HG02973 (cell line): ENCODE data around the gene ATP8B4.
A peak's percentile ranks its signal among the peaks of the same experiment; 100 is the strongest.

Experiments
- ATAC-seq: cut with Tn5 transposase; IDR thresholded peaks from one replicate; pipeline ENCODE4 v1.9.1; 2021; ENCODE audit warnings: moderate library complexity; ENCODE audit not compliant: unreplicated experiment

The ATP8B4 gene

DNA sequence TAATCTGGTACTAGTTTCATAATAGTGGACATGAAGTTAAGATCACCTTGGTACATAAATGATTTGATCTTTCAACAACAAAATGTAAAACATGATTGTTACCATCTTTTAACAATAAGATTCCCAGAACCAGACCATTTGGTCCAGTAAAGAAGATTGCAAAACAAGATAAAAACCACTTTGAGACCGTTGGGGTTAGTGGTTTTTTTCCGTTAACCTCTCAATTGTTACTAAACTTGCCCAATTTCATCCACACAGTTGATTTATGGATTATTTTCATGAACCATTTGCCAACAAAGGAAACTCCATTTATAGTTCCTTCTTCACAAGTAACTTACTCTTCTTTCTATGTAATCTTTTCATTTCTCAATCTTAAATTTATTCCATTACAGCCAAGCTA lies 53.8 kb downstream of the ATP8B4 start:
- no peak for ATAC-seq

DNA sequence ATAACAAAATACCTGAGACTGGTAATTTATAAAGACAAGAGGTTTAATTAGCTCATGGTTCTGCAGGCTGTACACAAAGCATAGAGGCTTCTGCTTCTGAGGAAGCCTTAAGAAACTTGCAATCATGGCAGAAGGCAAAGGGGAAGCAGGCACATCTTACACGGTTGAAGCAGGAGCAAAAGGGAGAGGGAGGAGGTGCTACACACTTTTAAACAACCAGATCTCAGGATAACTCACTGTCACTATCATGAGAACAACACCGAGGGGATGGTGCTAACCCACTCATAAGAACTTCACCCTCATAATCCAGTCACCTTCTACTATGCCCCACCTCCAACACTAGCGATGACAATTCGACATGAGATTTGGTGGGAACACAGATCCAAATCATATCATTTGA lies 54.4 kb downstream of the ATP8B4 start:
- ATAC-seq, result no peak

DNA sequence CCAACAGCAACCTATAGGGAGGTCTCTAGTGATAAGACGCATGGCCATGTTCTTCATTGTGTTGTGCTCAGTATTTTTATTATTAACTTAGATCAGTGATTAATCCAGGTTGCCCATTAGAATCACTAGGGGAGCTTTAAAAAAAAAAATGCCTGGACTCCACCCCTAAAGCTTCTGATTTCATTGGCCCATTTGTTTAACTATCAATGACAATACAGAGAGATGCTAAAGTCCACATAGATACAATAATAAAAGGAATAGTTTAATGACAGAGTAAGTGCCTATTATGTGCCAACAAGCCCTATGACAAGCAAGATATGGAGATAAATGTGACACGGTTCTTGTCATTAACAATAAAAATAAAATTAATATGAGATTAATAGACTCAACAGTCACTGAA lies 55.8 kb downstream of the ATP8B4 start:
- no peak for ATAC-seq

DNA sequence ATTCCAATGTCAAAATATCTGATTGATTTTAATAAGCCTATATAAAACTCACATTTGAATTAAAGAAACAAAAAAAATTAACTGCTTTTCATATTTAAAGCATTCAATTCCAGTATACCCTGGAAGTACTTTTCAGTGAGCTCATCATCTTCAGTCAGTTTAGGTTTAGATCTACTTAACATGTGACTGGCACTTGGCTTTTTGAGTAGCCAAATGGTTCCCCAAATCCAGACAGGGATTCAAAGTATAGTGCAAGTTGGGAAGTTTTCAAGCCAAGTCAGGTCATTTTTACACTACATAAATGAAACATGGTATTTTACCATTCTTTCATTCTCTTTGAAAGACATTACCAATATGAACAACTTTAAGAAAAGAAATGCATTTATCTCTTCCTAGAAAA lies 57.5 kb downstream of the ATP8B4 start:
- ATAC-seq, result no peak

DNA sequence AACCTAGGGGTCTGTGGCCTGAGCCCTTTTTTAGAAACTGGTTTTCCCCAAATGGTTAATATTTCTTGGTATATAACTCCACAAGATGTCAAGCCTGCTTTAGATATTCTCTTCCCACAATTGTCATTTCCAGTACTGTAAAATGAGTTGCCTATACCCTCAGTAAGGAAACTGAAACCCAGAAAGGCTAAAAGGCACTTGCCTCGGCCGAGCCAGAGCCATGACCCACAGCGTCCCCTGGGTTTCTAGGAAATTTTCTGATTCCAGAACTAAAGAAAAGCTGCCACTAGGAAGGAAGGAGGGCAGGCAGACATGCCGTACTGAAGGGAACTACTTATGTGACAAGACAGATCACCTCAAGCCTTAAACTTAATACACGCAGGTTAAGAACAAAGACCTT lies 59.1 kb downstream of the ATP8B4 start:
- ATAC-seq, result no peak

DNA sequence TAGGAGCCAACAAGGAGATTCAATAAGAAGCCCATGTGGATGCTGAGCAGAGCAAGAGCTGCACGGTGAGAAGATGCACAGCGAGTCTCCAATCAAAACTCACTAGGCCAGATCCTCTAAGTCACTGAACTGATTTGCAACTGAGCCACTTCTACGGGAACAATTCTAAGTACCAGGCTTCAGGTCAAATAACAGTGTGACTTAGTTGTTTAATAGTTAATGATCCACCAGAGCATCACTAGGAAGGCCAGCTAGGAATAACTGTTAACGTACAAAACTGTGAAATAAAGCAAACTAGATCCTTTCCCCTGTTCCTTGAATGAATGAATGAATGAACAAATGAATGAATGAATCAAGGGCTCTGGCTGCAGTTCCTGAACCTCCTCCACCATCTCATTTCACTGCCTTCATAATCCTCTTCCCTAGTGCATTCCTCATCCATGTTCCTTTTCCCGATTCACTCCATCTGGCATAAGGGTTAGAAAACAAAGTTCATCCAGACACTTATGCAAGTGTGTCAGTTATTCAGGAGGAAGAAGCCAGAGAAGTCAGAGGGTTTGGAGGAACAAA lies 59.7 kb downstream of the ATP8B4 start:
- ATAC-seq, result no peak

DNA sequence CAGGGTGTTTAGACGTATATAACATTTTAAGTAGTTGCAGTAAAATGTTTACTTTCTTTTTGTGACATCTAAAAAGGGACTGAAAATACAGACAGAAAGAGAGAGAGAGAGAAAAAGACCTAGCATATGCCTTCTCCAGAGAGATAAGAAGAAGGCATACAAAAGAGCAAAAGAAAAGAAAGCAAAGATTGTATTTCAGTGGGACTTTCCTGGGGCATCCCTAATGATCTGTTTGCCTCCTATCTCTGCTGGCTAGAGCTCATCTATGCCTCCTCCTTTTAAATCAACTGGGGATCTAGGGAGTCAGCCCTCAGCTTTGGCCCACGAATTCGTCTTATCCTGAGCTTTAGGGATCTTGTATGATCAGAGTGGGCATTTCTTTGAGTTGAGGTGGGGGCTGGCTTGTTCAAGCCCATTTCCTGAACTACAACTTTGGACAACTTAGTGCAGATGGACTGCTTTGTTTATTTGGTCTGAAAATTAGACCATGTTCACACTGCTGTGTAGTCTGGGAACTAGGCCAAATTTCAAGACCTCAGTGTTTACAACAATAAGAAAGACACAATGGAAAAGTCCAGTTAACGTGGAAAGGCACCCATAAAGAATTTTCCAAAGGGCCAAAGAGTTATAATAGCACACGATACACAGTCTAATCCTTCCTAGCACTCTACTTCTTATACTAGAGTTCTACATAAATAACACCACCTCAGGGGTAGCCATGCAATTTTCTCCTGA lies 61.0 kb downstream of the ATP8B4 start:
- ATAC-seq, result no peak

DNA sequence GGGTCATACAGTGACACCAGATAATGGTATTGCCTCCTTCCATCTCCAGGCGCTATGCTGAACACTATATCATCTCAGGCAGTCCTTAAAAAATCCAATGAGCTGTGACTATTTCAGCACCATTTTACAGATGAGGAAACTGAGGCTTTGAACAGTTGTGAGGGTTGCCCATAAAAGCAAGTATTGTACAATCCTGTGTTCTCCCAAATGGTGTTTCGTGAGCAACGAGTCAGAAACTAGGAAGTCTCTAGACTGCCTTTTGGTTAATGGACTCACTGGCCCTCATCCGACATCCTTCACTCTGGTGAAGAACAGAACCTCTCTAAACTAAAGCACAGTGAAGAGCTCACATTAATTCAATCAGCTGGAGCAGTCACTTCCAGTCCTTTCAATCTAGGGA lies 61.8 kb downstream of the ATP8B4 start:
- ATAC-seq, result no peak

DNA sequence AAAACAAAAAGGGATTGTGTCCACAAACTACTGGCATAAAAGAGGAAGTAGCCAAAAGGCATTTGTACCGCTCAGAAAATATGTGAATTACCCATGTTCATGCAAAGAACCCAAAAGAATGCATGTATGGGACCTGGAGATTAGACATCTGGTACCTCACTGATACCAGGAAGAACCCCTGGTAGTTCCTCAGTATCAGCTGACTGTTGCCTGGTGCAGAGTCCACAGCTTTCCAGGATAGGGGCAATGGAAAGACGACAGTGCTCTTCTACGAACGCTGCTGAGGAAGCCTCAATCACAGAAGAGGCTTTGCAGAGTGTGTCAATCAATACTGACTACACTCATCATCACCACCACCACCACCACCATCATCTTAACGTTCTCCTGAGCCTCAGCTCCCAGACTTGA lies 63.3 kb downstream of the ATP8B4 start:
- no peak for ATAC-seq

DNA sequence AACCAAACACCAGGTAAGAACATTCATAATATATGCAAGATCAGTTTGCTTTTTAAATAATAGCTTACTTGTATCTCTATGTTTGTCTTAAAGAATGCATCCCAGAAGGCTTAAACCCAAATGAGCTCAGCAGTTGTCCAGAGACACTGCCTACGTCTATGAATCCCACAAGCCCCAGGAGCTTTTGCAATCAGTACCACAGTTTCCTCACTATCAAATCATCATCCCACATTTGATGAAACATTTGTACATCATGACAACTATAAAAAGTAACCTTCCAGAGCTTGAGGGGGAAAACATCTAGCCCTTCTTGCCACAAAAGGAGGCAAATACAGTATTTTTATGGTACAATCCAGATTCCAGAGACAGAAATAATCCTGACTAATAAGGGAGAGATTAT lies 63.7 kb downstream of the ATP8B4 start:
- no peak for ATAC-seq

DNA sequence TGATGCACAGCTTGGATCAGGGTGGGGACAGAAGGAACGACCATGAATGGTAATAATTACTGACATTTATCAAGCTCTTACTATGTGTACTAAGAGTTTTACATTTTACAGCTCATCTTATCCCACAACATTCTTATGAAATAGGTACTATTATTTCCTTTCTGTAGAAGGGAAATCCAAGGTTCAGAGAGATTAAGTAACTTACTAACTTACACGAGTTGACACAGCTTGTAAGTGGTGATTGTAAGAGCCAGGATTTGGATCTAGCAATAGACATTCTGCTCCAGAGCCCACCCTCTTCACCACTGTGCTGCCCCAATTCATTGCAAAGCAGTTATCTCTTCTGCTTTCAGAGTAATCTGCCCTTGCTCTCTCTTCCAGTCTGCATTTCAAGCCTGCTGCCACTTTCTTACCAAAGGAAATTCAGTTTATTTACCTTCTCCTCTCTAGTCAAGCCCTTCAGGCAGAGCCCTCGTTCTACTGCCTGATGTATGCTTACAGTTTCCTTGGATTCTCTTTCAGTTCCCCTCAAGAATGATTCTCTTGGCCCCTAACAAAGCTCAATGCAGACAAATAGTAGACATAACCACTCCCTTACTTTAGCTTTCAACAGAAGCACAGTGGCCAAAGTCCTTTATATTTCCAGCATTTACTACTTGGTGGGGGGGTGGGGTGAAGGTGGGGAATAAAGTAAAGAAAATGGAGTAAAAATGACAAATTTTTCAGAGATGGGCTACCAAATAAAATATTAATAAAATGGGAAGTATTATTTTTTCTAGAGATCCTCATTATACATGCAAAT lies 65.8 kb downstream of the ATP8B4 start:
- no peak for ATAC-seq

DNA sequence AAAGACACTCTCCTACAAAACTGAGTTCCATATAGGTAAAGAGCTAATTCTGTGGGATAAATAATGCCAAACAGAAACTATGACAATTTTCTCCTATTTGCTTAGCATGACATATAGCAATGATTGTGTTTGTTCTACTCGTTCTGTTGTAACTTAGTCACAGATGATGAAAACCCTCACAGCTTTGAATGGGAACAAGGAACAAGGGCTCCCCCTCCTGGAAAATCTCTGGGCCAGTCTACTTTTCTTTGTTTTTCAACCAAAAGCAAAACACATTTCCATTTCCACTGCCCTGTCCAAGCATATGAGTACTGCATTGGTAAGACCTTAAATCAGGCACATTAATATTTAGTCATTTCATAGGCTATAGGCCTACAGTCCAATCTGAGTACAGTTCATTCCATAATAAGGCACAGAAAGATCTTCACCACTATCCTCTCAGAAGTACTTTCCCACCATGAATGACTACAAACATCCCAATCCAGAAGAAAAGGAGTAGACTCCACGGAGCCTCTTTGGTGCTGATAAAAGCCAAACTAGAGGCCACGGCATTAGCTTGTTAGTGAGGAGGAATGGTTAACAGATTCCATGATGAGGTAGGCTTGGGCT lies 67.1 kb downstream of the ATP8B4 start:
- no peak for ATAC-seq

DNA sequence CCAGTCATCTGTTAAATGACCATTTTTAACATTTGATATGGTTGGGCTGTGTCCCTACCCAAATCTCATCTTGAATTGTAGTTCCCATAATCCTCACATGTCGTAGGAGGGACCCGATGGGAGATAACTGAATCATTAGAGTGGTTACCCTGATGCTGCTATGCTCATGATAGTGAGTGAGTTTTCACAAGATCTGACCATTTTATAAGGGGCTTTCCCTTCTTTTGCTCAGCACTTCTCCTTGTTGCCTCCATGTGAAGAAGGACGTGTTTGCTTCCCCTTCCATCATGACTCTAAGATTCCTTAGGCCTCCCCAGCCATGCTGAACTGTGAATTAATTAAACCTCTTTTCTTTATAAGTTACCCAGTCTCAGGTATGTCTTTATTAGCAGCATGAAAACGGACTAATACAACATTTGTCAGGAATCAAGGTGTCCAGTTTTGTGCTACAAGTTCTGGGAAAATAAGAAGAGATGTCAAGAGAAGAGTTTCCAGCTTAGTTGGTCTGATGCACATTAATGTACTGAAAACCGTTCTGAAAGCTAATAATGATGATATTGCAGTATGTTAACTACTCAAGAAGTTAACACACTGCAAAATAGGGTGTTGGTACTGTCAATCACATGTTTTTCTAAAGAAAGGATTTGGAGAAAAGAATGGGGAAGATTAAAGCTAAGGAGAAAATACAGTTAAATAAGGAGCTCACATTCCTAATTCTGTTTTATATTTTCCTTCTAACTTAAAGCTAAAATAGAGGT lies 67.9 kb downstream of the ATP8B4 start:
- no peak for ATAC-seq

DNA sequence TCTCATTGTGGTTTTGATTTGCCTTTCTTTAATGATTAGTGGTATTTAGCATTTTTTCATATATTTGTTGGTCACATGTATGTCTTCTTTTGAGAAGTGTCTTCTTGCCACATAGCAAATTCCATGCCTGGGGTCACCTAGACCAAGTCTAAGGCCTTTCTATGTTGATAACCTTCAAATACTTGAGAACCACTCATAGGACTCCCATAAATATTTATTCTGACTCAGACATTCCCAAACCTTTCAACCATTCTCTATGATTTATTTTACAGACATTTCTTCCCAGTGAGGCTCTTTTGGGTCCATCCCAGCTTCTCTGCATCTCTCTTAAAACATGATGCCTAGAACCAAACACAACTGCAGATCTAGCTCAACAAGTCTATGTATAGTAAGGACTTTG lies 69.2 kb downstream of the ATP8B4 start:
- ATAC-seq, result no peak

DNA sequence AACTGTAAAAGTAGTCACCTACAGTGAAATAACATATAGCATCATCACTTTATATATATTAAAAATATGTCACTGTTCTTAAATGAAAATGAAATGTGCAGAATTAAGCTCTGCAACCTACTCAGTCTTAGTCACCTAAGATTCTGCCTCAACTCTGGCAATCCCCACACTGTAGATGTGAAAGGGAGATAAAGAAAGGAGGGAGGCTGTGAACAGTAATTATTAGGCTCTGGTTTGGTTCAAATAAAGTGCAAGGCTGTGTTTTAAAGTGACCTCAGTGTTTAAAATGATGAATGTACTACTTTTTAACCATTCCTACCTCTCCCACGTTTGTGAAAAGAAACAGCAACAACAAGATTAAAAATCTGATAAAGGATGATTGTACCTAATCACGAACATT lies 72.2 kb downstream of the ATP8B4 start:
- no peak for ATAC-seq

DNA sequence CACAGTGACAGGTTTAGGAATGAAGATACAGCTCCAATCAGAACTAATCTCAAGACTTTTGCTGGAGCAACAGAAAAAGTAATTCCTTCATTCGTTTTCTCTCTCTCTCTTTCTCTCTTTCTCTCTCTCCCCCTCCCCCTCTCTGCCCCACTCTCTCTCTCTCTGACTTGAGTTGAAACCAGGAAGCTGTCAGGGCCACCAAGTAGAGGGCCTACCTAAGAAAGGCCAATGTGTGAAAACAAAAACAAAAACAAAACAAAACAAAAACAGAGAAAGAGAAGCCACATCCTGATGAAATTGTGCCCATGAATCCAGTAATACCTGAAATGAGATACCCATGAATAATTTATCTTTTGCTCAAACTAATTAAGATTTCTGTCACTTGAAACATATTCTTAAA lies 72.9 kb downstream of the ATP8B4 start:
- ATAC-seq, result peak; percentile 85

DNA sequence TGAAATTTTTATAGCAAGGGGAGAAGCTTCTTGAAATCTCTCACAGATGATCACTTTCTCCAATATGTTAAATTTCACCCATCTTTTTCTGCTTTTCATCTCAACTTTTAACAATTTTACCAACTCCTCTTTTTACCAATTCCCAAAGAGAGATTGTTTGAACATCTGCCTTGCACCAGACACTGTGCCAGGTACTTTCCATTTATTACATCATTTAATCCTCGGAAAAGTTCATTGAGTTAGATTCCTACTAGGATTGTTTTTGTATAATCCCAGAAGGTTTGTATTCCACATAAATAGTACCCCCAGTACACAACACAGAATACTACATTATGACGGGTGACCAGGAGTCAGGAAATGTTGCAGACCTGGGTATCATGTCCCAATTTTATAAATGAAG lies 74.1 kb downstream of the ATP8B4 start:
- ATAC-seq, result no peak

DNA sequence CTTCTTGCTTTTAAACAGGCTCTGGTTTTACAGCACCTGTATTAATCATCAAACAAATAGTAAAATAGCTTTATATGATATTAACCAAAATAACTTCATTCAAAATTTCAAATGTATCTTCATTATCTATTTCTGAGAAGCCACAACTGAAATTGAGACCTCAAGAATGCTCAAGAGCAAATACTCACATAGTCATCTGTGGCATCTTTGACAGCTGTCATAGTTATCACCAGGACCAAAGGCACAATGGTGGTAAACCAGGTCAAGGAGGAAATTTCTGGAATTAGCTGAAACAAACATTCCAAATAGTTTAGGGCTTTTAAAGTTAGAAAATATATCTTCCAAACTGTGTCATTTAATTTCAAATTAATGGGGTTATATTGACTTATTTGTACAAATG lies 74.6 kb downstream of the ATP8B4 start:
- ATAC-seq, result no peak

DNA sequence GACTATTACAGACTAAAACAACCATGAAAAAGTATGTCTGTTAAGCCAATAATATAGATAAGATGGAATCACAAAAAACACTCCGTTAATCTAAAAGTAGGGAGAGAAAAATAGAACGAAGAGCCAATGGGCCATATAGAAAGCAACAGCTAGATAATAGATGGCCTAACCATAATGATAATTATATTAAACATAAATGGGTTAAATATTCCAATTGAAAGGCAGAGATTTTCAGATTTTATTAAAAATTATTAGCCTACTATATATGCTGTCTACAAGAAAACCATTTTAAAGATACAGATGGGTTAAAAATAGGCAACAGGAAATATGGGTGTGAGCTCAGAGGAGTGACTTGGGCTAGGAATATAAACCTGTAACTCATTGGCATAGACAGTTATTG lies 76.3 kb downstream of the ATP8B4 start:
- no peak for ATAC-seq

DNA sequence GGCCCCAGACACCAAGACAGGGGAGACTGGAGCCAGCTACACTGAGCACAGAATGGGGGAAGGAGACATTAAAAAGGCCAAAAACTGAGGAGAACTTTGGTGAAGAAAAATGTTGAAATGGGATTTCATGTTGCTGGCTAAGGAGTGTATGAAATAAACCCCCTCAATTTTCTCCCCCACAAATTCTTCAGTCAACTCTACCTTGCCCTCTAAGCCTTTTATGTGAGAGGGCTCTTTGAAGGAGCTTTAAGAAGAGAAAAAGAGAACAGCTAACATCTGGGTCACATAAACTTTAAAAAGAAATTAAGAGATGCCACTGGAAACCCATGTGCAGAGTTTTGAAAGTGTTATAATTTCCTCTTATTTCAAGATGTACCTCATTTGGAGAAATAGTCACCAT lies 88.6 kb downstream of the ATP8B4 start:
- ATAC-seq, result no peak

DNA sequence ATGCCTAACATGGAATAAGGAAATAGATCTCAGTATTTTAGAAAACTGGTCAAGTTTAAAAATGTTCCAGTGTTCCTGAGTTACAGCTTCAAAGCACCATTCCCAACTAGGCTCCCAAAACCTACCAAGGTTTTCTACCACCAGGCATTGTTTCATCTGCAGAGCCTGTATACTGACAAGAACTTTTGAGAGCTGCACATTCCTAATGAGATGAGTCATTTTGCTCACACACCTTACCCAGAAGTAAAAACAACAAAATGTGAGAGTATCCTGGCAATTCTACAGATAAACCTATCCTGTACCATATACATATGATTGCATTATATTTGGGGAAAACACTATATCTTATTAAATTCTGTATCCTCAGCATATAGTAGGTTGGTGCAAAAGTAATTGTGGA lies 90.7 kb downstream of the ATP8B4 start:
- no peak for ATAC-seq
